NB4 (cell line): ENCODE data around the gene BAK1.

Experiments
- DNase-seq: peaks from one replicate; pipeline ENCODE4 v3.0.0; 2010; ENCODE audit warnings: low read depth
- H3K4me3 ChIP-seq: one replicate; pipeline ENCODE4 v1.5.1; 2011; ENCODE audit warnings: mild to moderate bottlenecking, low read depth, low read length, moderate library complexity
- CTCF ChIP-seq: IDR thresholded peaks from one replicate; pipeline ENCODE4 v1.5.1; 2012; ENCODE audit warnings: low read depth, low read length
- MAX ChIP-seq: IDR thresholded peaks from 2 replicates; pipeline ENCODE4 v1.6.1; 2011; ENCODE audit warnings: low read depth, low read length
- MYC ChIP-seq: IDR thresholded peaks from 2 replicates; pipeline ENCODE4 v1.6.1; 2011; ENCODE audit warnings: low read depth, low read length
- POLR2A ChIP-seq: IDR thresholded peaks from 2 replicates; pipeline ENCODE4 v1.6.1; 2011; ENCODE audit warnings: mild to moderate bottlenecking; ENCODE audit not compliant: insufficient read length; ENCODE audit errors: extremely low read depth

Gene BAK1

GRCh38 chr6:33606642-33607041, 26.6 kb upstream of the BAK1 start:
- no peak for DNase-seq
- no peak for TF ChIP-seq CTCF
- TF ChIP-seq POLR2A = no peak
- no peak for TF ChIP-seq MAX
- TF ChIP-seq MYC = no peak

GRCh38 chr6:33604941-33605854, 25.1 kb upstream of the BAK1 start:
- TF ChIP-seq POLR2A (no peak), MAX (no peak)
- no peak overlapping the region for H3K4me3 ChIP-seq
- DNase-seq = peak; percentile 47

More at GRCh38 chr6:33606642-33607041, 26.6 kb upstream of the BAK1 start:
- H3K4me3 ChIP-seq = no peak overlapping the region

- TF ChIP-seq MAX (no peak), CTCF (no peak), MYC (no peak), POLR2A (no peak)
- DNase-seq = no peak
- H3K4me3 ChIP-seq = no peak overlapping the region
Observed at GRCh38 chr6:33602180-33602579, 22.1 kb upstream of the BAK1 start.

GRCh38 chr6:33600761-33601160, 20.7 kb upstream of the BAK1 start:
- no peak for DNase-seq
- H3K4me3 ChIP-seq = no peak overlapping the region
- TF ChIP-seq MAX (no peak), MYC (no peak), CTCF (no peak), POLR2A (no peak)

- DNase-seq = no peak
- TF ChIP-seq MYC (no peak), MAX (no peak), CTCF (no peak), POLR2A (no peak)
- H3K4me3 ChIP-seq = no peak overlapping the region
Observed at GRCh38 chr6:33599413-33599938, 19.4 kb upstream of the BAK1 start.
